DND-41 (cell line): Measurements from ENCODE around the gene VAV3.

Experiments used
- ATAC-seq: fragments of 200-7000 bp; cut with Tn5 transposase; 3 replicates; pipeline ENCODE4 v1.9.1; 2021; ENCODE audit warnings: low read depth; ENCODE audit not compliant: insufficient read depth
- DNase-seq: peaks from one replicate; pipeline ENCODE4 v3.0.0-alpha.2; 2020
- H2AFZ ChIP-seq: 2 replicates; pipeline ENCODE4 v1.6.0; 2012; ENCODE audit warnings: low read depth, low read length
- H3K27ac ChIP-seq: 2 replicates; pipeline ENCODE4 v1.5.1; 2012; ENCODE audit warnings: low read length, inconsistent platforms
- H3K27me3 ChIP-seq: fragments of 200-600 bp; sonication (generic); 2 replicates; pipeline ENCODE4 v1.6.0; 2012; ENCODE audit warnings: low read length, mild to moderate bottlenecking, inconsistent platforms; ENCODE audit not compliant: insufficient read depth, poor library complexity
- H3K36me3 ChIP-seq: 2 replicates; pipeline ENCODE4 v1.5.1; 2012; ENCODE audit warnings: low read length, inconsistent platforms; ENCODE audit not compliant: insufficient read depth
- H3K4me1 ChIP-seq: 2 replicates; pipeline ENCODE4 v1.5.1; 2012; ENCODE audit warnings: mild to moderate bottlenecking, low read length; ENCODE audit not compliant: insufficient read depth
- H3K4me2 ChIP-seq: 2 replicates; pipeline ENCODE4 v1.6.0; 2012; ENCODE audit warnings: mild to moderate bottlenecking, moderate library complexity, low read length, inconsistent platforms; ENCODE audit not compliant: insufficient read depth
- H3K4me3 ChIP-seq, 2 experiments: fragments of 200-600 bp in 1 of 2; shearing (Covaris generic) in 1 of 2; 2 replicates each; pipeline ENCODE4 v1.5.1; 2012 to 2016; ENCODE audit warnings: inconsistent platforms in 2 of 2, low read length in 2 of 2, mild to moderate bottlenecking in 2 of 2, low read depth in 1 of 2, moderate library complexity in 1 of 2
- H3K79me2 ChIP-seq: 2 replicates; pipeline ENCODE4 v1.6.0; 2012; ENCODE audit warnings: low read length, inconsistent platforms; ENCODE audit not compliant: insufficient read depth
- H3K9ac ChIP-seq: 2 replicates; pipeline ENCODE4 v1.6.0; 2012; ENCODE audit warnings: low read depth, mild to moderate bottlenecking, inconsistent platforms, low read length, moderate library complexity
- H3K9me3 ChIP-seq: 2 replicates; pipeline ENCODE4 v1.5.1; 2012; ENCODE audit warnings: low read length, moderate library complexity, mild to moderate bottlenecking, inconsistent platforms; ENCODE audit not compliant: insufficient read depth, severe bottlenecking
- H4K20me1 ChIP-seq: 2 replicates; pipeline ENCODE4 v1.6.0; 2012; ENCODE audit warnings: low read length; ENCODE audit not compliant: insufficient read depth
- CTCF ChIP-seq: IDR thresholded peaks from 2 replicates; pipeline ENCODE4 v1.5.1; 2012; ENCODE audit warnings: borderline replicate concordance, low read length, moderate library complexity, mild to moderate bottlenecking; ENCODE audit not compliant: poor library complexity, severe bottlenecking; ENCODE audit errors: extremely low read depth
- EZH2 ChIP-seq: IDR thresholded peaks from 3 replicates; pipeline ENCODE4 v1.6.1; 2012; ENCODE audit warnings: borderline replicate concordance, low read depth, mild to moderate bottlenecking, moderate library complexity, low read length, inconsistent platforms; ENCODE audit not compliant: severe bottlenecking

The VAV3 gene

GRCh38 chr1:107949467-107950253 is 15.3 kb downstream of the VAV3 start:
- Histone ChIP-seq H3K27ac (peak overlapping the region; percentile 73), H3K27me3 (no peaks in the 10 kb centered on the region), H3K9me3 (no peaks in the 10 kb centered on the region), H4K20me1 (peaks cover 8% of the 10 kb centered on the region; the same call in 1 of the 2 replicates), H3K4me2 (peak overlapping the region; percentile 50), H2AFZ (no peak overlapping the region), H3K9ac (peak overlapping the region; percentile 31), H3K4me1 (peaks cover 84% of the 10 kb centered on the region), H3K79me2 (peaks cover 98% of the 10 kb centered on the region), H3K36me3 (no peaks in the 10 kb centered on the region), H3K4me3 (0 out of 4 replicates have a peak overlapping the region, but pooled peaks of 1 of the 2 experiments have one; percentile 5)
- DNase-seq (peak; percentile 57), ATAC-seq (peak; percentile 76)
- no peak for TF ChIP-seq EZH2
- TF ChIP-seq CTCF = no peak

- H3K4me2 ChIP-seq = no peak overlapping the region
- no peak for ATAC-seq
- H3K9ac ChIP-seq = no peak overlapping the region
- DNase-seq = no peak
- H3K27ac ChIP-seq = peak overlapping the region; percentile 23; the same call in 1 of the 2 replicates
- H3K4me1 ChIP-seq = peaks cover 85% of the 10 kb centered on the region
- no peaks in the 10 kb centered on the region for H3K27me3 ChIP-seq
- H3K4me3 ChIP-seq = no peak overlapping the region
- no peak overlapping the region for H2AFZ ChIP-seq
- H4K20me1 ChIP-seq = peaks cover 8% of the 10 kb centered on the region; the same call in 1 of the 2 replicates
- no peaks in the 10 kb centered on the region for H3K9me3 ChIP-seq
- H3K79me2 ChIP-seq = peaks cover 93% of the 10 kb centered on the region
- TF ChIP-seq EZH2 = no peak
- TF ChIP-seq CTCF = no peak
- no peaks in the 10 kb centered on the region for H3K36me3 ChIP-seq
Observed at GRCh38 chr1:107946794-107947193, 18.2 kb downstream of the VAV3 start.

- H3K27ac ChIP-seq = peak overlapping the region; percentile 62
Observed at GRCh38 chr1:107943694-107944093, 21.3 kb downstream of the VAV3 start.

More at GRCh38 chr1:107943694-107944093, 21.3 kb downstream of the VAV3 start:
- peaks cover 74% of the 10 kb centered on the region for H3K4me1 ChIP-seq
- H3K4me3 ChIP-seq = no peak overlapping the region
- no peaks in the 10 kb centered on the region for H3K9me3 ChIP-seq
- H2AFZ ChIP-seq = no peak overlapping the region
- no peaks in the 10 kb centered on the region; the same call in 1 of the 2 replicates for H4K20me1 ChIP-seq
- peaks cover 95% of the 10 kb centered on the region for H3K79me2 ChIP-seq
- H3K9ac ChIP-seq = no peak overlapping the region
- H3K4me2 ChIP-seq = peak overlapping the region; percentile 38
- H3K36me3 ChIP-seq = no peaks in the 10 kb centered on the region; the same call in 1 of the 2 replicates
- peak; percentile 85 for ATAC-seq
- TF ChIP-seq EZH2 (no peak), CTCF (no peak)
- peak; percentile 72 for DNase-seq
- H3K27me3 ChIP-seq = no peaks in the 10 kb centered on the region
